ENCODE measurements around the gene STIP1. TPM values are rescaled to one million over a fixed set of nuclear protein-coding genes. Genes with fewer than 3 reads are reported as not detected.

Gene STIP1
- total and polyA plus RNA-seq, 2 of the 8 experiments (the other 6 are each of a cell fraction or from before 2014, with no cell fraction given): 140 to 329 TPM

DNA sequence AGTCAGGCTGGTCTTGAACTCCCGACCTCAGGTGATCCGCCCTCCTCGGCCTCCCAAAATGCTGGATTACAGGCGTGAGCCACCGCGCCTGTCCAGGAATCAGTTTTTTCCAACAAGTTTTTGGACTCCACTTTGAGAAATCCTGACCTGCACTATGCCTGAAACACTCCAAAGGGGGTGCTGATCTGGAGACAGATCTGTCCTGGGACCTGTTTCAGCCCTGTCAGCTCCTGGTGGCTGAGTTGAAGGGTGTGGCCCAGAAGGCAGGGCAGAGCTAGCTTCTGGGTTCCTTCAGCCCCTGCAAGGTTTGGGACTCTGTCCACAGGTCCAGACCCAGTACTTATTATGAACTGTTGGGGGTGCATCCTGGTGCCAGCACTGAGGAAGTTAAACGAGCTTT lies 45.6 kb downstream of the STIP1 start:
- no peak overlapping the region for H2AK5ac ChIP-seq (ENCODE audit: low read depth, low read length)
- no peak overlapping the region for H2BK120ac ChIP-seq (replicated peaks; ENCODE audit: low read depth, low read length)
- DNase-seq (ENCODE audit: low read depth in 1 of 2, low spot score in 2 of 2) (no peak), FAIRE-seq (no peak)
- peak overlapping the region in 1 of 2 experiments; percentile 97; a peak in 1 of 4 replicates for H3K4me2 ChIP-seq (ENCODE audit: insufficient read depth in 1 of 2, low read depth in 2 of 2, low read length in 2 of 2)
- peaks cover 0 to 6% of the 10 kb centered on the region in 2 experiments for H4K20me1 ChIP-seq (replicated peaks in 1 of 2; ENCODE audit: control insufficient read depth in 1 of 2, insufficient read depth in 2 of 2, low read length in 2 of 2)
- H2BK20ac ChIP-seq (ENCODE audit: low read length): no peak overlapping the region
- TF ChIP-seq KDM1A (IDR thresholded peaks at IDR 0.05; ENCODE audit: borderline replicate concordance, low read length) (no peak), KDM5A (IDR thresholded peaks at IDR 0.05; ENCODE audit: low read length) (no peak), TAF1 (IDR thresholded peaks at IDR 0.05; ENCODE audit: low read depth, low read length) (no peak), CHD2 (IDR thresholded peaks at IDR 0.05; ENCODE audit: low read length) (no peak), TCF12 (IDR thresholded peaks at IDR 0.05; ENCODE audit: low read depth, low read length) (no peak), NANOG (IDR thresholded peaks at IDR 0.05; ENCODE audit: insufficient read depth, low read depth, low read length, poor library complexity, severe bottlenecking) (no peak), SIRT6 (IDR thresholded peaks at IDR 0.05; ENCODE audit: low read length) (no peak)
- H3K79me2 ChIP-seq (ENCODE audit: control insufficient read depth in 1 of 2, insufficient read depth in 2 of 2, low read length in 2 of 2): no peaks in the 10 kb centered on the region
- POLR2A ChIA-PET (ENCODE audit: partially characterized antibody): interaction anchor here (1.0 to 11.9 kb wide), 10 partner anchors 15 to 1375 kb away, joined by 3 to 190 read pairs (median 4); partner anchors contain the start of genes FERMT3, FKBP2, PLCB3 and PPP1R14B
- no peak overlapping the region for H2BK12ac ChIP-seq (ENCODE audit: low read depth, low read length)
- H3K27me3 ChIP-seq (replicated peaks in 1 of 4; ENCODE audit: control insufficient read depth in 3 of 4, extremely low read depth in 1 of 4, insufficient read depth in 3 of 4, low read length in 3 of 4): peaks cover 0 to 12% (median 6%) of the 10 kb centered on the region in 4 experiments; a peak in 4 of 7 replicates
- H2BK5ac ChIP-seq (ENCODE audit: low read depth, low read length): no peak overlapping the region
- CTCF ChIA-PET (ENCODE audit: partially characterized antibody): interaction anchor here (0.7 to 8.6 kb wide), 7 partner anchors 12 to 124 kb away, joined by 3 to 51 read pairs (median 4); partner anchors contain the start of genes BAD, FERMT3, PLCB3 and PPP1R14B
- H3K36me3 ChIP-seq (ENCODE audit: control insufficient read depth in 2 of 4, insufficient read depth in 4 of 4, low read length in 3 of 4): no peaks in the 10 kb centered on the region
- H3K23ac ChIP-seq (ENCODE audit: insufficient read length): no peak overlapping the region
- H2AFZ ChIP-seq (ENCODE audit: low read length): no peak overlapping the region
- 89% methylated on average over 7 of the region's 7 CpGs; no CpG with 5 or more reads in 1 of the 2 experiments for WGBS, 2 experiments (ENCODE audit: extremely low coverage in 1 of 2, insufficient coverage in 1 of 2, insufficient read length in 1 of 2, insufficient replicate concordance in 2 of 2, low coverage in 1 of 2, low lambda C conversion rate in 2 of 2, missing lambda C conversion rate in 1 of 2)
- no peak overlapping the region for H2BK15ac ChIP-seq (ENCODE audit: low read length)
- H3K18ac ChIP-seq (ENCODE audit: extremely low read depth, low read length): no peak overlapping the region
- no peak overlapping the region for H4K5ac ChIP-seq (ENCODE audit: insufficient read length, low read depth, low read length)
- no peak overlapping the region for H3K4ac ChIP-seq (replicated peaks; ENCODE audit: insufficient read length, low read depth, low read length)
- no peaks in the 10 kb centered on the region; the same call in 1 of the 2 replicates for H3K79me1 ChIP-seq (ENCODE audit: low read depth, low read length)
- H3K9ac ChIP-seq (replicated peaks in 1 of 4; ENCODE audit: extremely low read depth in 1 of 4, low read depth in 3 of 4, low read length in 3 of 4): no peak overlapping the region
- H3K4me1 ChIP-seq (replicated peaks in 1 of 4; ENCODE audit: control insufficient read depth in 3 of 4, insufficient read depth in 4 of 4, low read length in 3 of 4): peaks cover 0 to 29% (median 12%) of the 10 kb centered on the region in 4 experiments; a peak in 6 of 7 replicates
- no peak overlapping the region for H3K14ac ChIP-seq (ENCODE audit: insufficient read length)
- H4K8ac ChIP-seq (ENCODE audit: extremely low read depth, insufficient read depth, low read length): no peak overlapping the region; the same call in 1 of the 2 replicates
- H4K91ac ChIP-seq (replicated peaks; ENCODE audit: insufficient read length, low read length): no peak overlapping the region
- H3K23me2 ChIP-seq (ENCODE audit: low read depth, low read length): peaks cover 15% of the 10 kb centered on the region
- H3K9me3 ChIP-seq (ENCODE audit: insufficient read depth in 2 of 2, low read depth in 1 of 2, low read length in 1 of 2): no peaks in the 10 kb centered on the region
- H3K27ac ChIP-seq (ENCODE audit: low read depth, low read length): no peak overlapping the region
- H3K4me3 ChIP-seq (ENCODE audit: extremely low read depth in 1 of 4, insufficient read depth in 2 of 4, low read depth in 3 of 4, low read length in 4 of 4): 0 out of 8 replicates have a peak overlapping the region, but pooled peaks of 1 of the 4 experiments have one; percentile 80
- H3K56ac ChIP-seq (replicated peaks; ENCODE audit: insufficient read length, low read depth, low read length): no peak overlapping the region

Data from H1 (cell line).